ENCODE measurements around the gene ARF1.
A peak's percentile ranks its signal among the peaks of the same experiment; 100 is the strongest.

Gene ARF1

GRCh38 chr1:228088586-228089498, 6.3 kb downstream of the ARF1 start:
- no peak for DNase-seq

DNA sequence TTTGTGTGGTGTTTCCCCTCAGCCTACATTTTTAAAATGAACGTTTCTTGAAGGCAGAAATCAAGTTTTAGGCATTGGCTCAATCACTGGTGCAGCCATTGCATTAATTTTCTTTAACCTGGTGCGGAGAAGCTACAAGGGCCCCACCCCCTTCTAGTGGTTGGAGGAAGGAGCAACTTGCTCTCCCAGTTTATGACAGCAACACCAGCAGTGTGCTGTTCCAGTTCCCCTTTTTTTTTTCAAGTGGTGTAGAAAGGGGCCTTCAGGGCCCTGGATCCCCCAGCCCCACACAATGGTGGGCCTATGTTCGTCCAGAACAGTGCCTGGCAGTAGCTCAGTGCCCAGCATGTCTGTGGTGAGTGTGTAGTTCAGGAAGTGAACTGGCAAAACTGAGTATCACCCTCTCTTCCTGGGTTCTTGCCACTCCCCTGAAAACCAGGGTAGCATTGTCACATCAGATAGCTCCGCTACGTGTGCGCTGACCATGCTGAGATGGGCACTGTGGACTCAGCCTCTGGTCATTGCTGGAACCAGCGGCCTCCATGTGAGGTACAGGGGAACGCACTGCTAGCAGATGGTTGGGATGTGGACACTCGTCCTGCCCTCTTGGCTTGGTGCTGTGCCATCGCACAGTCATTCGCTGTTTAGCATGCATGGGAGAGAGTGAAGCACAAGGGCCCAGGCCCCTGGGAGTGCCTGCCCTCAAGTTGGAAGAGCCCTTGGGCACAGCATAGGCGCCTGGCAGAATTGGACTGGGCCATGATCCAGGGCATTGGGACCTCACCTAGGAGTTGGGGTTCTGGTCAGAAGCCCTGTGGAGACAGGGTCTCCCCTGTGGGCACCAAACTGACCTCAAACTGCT, 7.2 kb downstream of the ARF1 start:
- DNase-seq, result no peak

DNA sequence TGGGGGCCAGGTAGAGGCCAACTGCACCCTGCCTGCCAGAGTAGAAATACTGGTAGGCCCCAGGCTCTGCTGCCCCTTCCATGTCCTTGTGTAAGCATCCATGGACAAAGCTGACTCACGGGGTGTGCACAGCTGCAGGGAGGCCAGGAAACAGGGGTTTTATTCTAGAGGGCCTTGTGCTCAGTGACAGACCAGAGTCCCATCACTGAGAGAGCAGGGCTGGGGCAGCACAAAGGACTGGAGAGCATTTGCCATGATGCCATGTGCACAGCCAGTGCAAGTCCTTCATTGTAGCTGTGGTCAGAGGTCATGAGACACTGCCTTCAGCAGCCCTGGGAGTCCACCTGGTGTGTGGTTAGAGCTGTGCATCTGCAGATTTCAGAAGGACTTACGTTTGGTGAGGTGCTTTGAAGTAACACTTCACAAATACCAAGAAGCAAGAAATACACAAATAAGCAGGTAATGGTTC, 8.1 kb downstream of the ARF1 start:
- DNase-seq, result no peak

DNA sequence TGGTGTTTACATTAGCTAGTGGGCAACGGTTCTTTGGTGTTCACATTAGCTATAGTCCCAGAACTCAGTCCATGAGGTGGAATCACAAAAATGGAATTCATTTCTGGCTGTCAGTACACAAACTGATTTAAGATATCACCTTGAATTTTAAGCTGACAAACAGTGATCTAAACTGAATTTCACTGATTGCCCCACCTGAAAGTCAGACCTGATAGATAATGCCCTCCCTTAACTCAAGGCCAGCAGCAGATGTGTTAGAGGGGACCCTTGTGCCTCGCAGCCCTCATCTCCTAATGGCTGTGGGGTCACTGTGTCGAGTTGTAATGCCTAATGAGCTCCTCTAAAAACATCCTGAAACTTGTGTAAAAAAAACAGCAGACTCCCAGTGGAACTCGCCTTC, 8.6 kb downstream of the ARF1 start:
- no peak for DNase-seq

DNA sequence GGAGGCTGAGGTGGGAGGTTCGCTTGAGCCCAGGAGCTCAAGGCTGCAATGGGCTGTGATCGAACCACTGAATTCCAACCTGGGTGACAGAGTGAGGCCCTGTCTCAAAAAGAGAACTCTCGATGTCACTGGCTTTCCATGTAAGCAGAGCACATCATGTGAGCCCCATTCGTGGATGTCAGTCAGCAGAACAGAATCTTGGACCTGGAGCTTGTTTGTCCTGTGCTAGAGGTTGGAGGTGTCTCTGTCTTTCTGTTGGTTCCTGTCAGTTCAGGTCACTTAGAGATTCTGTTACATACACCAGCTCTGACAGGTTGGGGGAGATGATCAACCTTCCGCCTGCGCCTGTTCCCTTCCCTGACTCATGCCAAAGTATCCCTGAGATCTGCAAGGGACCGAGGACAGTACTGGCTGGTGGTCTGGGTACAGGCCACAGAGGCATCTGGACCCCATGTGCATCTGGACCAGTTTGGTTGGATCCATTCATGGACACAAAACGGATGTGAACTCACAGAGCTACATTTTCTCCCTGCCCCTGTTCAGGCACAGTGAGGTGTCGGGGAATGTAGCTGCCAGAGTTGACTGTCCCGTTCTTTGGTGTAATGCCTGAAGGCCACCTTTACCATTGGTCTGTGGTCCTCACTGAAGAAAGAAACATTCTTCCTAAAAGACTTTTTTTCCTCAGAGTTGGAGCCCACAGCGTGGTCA, 10.0 kb downstream of the ARF1 start:
- no peak for DNase-seq

DNA sequence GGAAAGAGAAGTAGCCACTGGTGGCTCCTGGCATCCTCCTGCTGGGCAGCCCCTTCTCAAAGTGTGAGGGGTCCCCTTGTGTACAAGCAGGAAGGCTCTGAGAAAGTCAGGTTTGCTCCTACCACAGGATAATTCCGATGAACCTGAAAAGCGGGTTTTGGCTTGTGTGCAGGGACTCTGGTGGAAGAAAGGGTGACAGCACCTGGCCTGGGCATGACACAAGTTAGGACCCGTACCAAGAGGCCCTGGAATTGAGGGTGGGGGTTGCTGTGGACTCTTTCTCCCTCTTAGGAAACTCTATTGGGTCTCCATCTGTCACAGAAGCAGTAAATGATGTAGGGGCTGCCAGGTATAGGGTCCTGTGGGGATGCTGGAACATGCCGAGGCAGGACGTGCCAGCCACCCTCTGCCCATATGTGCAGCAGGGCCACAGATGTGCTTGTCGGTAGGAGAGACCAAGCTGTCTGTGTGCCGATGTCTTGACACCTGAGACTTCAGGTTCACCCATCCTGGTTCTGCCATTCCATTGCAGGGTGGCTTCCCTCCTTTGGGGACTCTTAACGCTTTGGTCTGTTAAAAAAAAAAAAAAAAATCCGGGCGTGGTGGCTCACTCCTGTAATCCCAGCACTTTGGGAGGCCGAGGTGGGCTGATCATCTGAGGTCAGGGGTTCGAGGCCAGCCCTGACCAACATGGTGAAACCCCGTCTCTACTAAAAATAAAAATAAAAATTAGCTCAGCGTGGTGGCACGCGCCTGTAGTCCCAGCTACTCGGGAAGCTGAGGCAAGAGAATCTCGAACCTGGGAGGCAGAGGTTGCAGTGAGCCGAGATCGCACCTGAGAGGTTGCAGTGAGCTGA, 10.8 kb downstream of the ARF1 start:
- no peak for DNase-seq

DNA sequence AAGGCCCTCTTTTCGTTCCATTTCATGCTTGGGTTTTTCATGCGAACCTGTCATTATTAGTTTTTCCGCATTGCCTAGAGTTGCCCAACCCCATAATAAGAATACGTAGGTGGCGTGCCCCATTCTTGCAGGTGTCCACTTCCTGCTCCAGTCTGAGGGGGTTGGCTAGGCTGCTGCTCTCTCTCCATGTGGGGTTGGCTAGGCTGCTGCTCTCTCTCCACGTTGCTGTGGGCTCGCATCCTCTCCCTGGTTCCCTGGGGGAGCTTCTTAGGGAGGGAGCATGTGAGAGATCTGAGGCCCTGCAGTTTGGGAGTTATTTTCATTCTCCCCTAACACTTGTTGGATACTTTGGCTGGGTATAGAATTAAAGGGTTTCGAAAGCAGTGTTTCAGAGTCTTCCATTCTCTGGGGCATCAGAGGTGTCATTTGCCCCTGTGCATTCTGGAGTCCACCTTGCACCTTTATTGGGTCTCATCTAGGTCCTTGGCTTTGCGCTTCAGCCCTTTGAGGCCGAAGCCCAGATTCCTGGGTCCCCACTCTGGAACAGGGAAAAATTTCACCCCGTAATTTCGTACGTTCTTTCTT, 12.0 kb downstream of the ARF1 start:
- DNase-seq, result no peak

DNA sequence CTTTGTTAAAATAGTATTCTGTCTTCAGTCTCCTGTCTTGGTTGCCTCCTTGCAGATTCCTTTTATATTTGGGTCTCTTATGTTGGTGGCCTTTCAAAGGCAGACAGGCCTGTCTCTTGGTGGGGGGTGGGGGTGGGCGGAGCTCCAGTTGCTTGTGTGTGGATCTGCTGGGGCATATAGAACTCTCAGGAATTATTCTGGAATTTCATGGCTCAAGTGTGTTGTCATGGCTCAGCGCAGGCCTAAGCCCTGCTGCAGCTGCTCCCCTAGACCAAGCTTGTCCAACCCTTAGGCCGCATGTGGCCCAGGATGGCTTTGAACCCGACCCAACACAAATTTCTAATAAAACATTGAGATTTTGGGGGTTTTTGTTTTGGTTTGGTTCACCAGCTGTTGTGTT, 12.7 kb downstream of the ARF1 start:
- DNase-seq, result no peak

DNA sequence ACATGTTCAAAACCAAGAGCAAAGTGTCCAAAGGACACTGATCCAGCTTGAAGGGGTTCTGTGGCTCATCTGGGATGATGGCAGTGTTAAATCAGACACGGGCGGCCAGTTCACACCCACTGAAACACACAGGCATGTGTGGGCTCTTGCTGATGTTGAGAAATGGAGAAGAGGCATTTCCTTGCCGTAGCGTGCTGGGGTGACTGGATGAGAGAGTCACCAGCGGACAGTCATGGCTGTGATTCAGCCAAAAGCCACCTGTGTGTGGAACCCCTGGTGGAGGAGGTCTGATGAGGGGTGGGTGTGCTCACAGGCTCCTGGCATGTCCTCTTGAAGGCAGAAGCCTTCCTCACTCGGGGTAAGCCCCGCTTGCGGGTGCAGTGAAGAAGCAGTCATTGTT, 13.4 kb downstream of the ARF1 start:
- DNase-seq, result no peak

DNA sequence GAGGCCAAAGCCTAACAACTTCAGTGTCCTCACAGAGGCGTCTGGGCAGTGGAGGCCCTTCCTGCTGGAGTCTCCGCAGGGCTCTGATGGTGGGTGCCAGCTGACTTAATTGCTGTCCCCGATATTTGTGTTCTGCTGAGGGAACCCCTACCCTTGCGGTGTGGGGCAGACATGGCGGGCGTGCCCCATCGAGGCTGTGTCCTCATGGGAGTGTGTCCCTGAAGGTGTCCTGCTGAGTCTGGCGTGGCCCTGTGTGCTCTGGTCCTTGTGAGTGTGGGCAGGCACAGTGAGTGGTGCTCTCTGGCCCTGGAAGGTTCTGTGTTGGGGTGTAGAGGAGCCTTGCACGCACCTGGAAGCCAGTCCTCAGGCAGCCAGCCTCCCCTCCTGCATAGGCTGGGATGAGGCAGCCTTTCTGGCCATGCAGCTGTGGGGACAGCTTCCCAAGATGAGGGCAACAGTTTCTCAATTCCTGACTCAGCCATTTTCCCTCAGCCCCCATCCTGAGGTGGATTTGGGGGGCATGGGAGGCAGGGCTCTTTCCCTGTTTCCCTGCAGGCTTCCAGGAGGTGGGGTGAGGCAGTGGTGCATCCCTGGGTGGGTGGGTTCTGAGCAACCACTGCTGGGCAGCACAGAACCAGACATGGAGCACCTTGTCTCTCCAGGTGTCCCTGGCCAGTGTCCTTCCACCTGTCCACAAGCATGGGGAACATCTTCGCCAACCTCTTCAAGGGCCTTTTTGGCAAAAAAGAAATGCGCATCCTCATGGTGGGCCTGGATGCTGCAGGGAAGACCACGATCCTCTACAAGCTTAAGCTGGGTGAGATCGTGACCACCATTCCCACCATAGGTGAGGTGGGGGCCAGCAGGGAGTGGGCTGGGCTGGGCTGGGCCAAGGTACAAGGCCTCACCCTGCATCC, 14.2 kb downstream of the ARF1 start:
- no peak for DNase-seq

DNA sequence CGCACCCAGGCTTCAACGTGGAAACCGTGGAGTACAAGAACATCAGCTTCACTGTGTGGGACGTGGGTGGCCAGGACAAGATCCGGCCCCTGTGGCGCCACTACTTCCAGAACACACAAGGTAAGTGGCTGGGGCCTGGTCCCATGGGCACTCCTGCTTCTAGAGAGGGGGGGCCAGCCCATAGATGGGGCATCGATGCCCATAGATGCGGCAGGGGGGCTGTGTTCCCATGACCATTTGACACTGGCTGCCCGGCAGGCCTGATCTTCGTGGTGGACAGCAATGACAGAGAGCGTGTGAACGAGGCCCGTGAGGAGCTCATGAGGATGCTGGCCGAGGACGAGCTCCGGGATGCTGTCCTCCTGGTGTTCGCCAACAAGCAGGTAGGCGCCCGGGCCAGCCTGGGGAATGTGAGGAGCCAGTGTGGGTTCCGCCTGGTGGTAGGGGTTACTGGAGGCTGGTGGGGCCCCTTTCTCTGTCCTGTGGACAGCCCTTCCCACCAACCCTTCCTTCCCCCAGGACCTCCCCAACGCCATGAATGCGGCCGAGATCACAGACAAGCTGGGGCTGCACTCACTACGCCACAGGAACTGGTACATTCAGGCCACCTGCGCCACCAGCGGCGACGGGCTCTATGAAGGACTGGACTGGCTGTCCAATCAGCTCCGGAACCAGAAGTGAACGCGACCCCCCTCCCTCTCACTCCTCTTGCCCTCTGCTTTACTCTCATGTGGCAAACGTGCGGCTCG, 15.0 kb downstream of the ARF1 start:
- no peak for DNase-seq

GRCh38 chr1:228098323-228098931, 15.9 kb downstream of the ARF1 start:
- no peak for DNase-seq

- DNase-seq, result no peak
Observed at GRCh38 chr1:228099331-228099732, 16.8 kb downstream of the ARF1 start.

GRCh38 chr1:228100822-228101613, 18.5 kb downstream of the ARF1 start:
- DNase-seq, result no peak

DNA sequence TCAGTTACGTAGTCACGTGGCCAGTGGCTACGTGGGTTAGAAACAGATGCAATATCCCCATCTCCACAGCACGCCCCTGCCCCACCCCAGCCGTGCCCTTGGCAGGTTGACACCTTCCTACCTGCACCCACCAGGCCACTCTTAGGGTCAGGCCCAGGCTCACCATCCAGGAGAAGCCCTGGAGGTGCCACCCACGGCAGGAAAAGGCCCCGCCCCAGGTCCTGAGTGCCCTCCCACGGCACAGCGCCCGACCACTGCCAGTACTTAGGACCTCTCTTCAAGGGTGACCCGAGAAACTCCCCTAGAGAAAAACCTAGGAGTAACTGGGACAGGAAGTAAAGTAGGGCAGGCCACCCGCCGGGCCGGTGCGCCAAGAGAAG, 19.1 kb downstream of the ARF1 start:
- no peak for DNase-seq

- DNase-seq, result peak; percentile 67
Observed at GRCh38 chr1:228101994-228102790, 19.7 kb downstream of the ARF1 start.

- peak; percentile 96 for DNase-seq
Observed at GRCh38 chr1:228102791-228103620, 20.5 kb downstream of the ARF1 start, which contains the start of gene C1orf35. TSS of gene C1orf35 (minus strand) at chr1:228103325. CDS start at chr1:228103227, 98 bp downstream.
